Inflammatory macrophage (primary cell): ENCODE results near the gene SNU13.
"Not testable (repeated sequence)": the region's sequence is repeated elsewhere in the genome, so short reads cannot be mapped to it uniquely, and the experiment has no call there.

Source experiments
- DNase-seq, 2 donors: peaks; one replicate each; pipeline ENCODE4 v3.0.0-alpha.2; 2020 to 2022
- total RNA-seq, 18 experiments: gene quantifications; one replicate each; lab custom pipeline; 2026; ENCODE audit warnings: mixed read lengths in 6 of 18, inconsistent platforms in 2 of 18; lab: John Stamatoyannopoulos, UW

The SNU13 gene
- 17.5 to 52.4 (median 42.3) reads per million in 18 experiments for total RNA-seq

GRCh38 chr22:41688365-41689211 is at the start of gene SNU13:
SNU13 (minus strand) TSS chr22:41688867; CDS start chr22:41688796, 71 bp downstream.
- DNase-seq = peak; percentile 94 to 96

- DNase-seq = not testable (repeated sequence)
These were observed 44.6 kb upstream of the SNU13 start for GRCh38 chr22:41733241-41733640.

- no peak for DNase-seq
These were observed 43.6 kb upstream of the SNU13 start for GRCh38 chr22:41732096-41732772.

GRCh38 chr22:41731609-41732008 is 42.9 kb upstream of the SNU13 start:
- no peak for DNase-seq

GRCh38 chr22:41725510-41726110 is 36.9 kb upstream of the SNU13 start:
- DNase-seq = no peak

- no peak for DNase-seq
These were observed 33.8 kb upstream of the SNU13 start for GRCh38 chr22:41722496-41722895.

GRCh38 chr22:41713004-41713403 is 24.3 kb upstream of the SNU13 start:
- DNase-seq = no peak

- no peak for DNase-seq
These were observed 20.7 kb upstream of the SNU13 start for GRCh38 chr22:41709341-41709740.

GRCh38 chr22:41702763-41703162 is 14.1 kb upstream of the SNU13 start:
- DNase-seq = no peak

- DNase-seq = no peak
These were observed 11.4 kb upstream of the SNU13 start for GRCh38 chr22:41700108-41700364.

GRCh38 chr22:41699264-41700107 is 10.8 kb upstream of the SNU13 start, which contains the start of gene MEI1:
MEI1 (plus strand) TSS chr22:41699503; CDS start chr22:41699539, 36 bp downstream.
- DNase-seq = peak; percentile 73 to 83

GRCh38 chr22:41697126-41697775 is 8.6 kb upstream of the SNU13 start:
- DNase-seq = peak; percentile 90 to 92

- no peak for DNase-seq
These were observed 8.0 kb upstream of the SNU13 start for GRCh38 chr22:41696703-41697102.

GRCh38 chr22:41695211-41695610 is 6.5 kb upstream of the SNU13 start:
- DNase-seq = no peak

GRCh38 chr22:41690476-41690875 is 1.8 kb upstream of the SNU13 start:
- DNase-seq = no peak

GRCh38 chr22:41687901-41688364 is 734 bp downstream of the SNU13 start:
- DNase-seq = peak; percentile 37 to 57

- DNase-seq = not testable (repeated sequence)
These were observed 1.8 kb downstream of the SNU13 start for GRCh38 chr22:41686890-41687289.

- no peak for DNase-seq
These were observed 4.5 kb downstream of the SNU13 start for GRCh38 chr22:41684194-41684593.

GRCh38 chr22:41683616-41684015 is 5.1 kb downstream of the SNU13 start:
- peak in 1 of 2 donors; percentile 24 for DNase-seq

GRCh38 chr22:41683052-41683451 is 5.6 kb downstream of the SNU13 start:
- no peak for DNase-seq

- DNase-seq = peak; percentile 86 to 88
These were observed 6.4 kb downstream of the SNU13 start for GRCh38 chr22:41682033-41682807.
